PC-9 (cell line): ENCODE measurements around the gene GAB2.

Experiments
- CTCF ChIP-seq: fragments of 200-600 bp; sonication (generic); conservative IDR thresholded peaks from 2 replicates; pipeline ENCODE4 v1.6.1; 2017; ENCODE audit warnings: mixed run types, antibody characterized with exemption, mild to moderate bottlenecking, moderate library complexity
- EZH2 ChIP-seq: fragments of 200-600 bp; sonication (generic); IDR thresholded peaks from 2 replicates; pipeline ENCODE4 v1.8.0; 2017; ENCODE audit warnings: antibody characterized with exemption, low read depth

- TF ChIP-seq CTCF, result no peak
- TF ChIP-seq EZH2, result no peak
These were observed 177.8 kb downstream of the GAB2 start for GRCh38 chr11:78239781-78240180.
